HG03460 (cell line): ENCODE measurements around the gene PIANP.
"Not testable (repeated sequence)": the region's sequence is repeated elsewhere in the genome, so short reads cannot be mapped to it uniquely, and the experiment has no call there.

Experiments used
- ATAC-seq: cut with Tn5 transposase; IDR thresholded peaks from one replicate; pipeline ENCODE4 v1.9.1; 2021; ENCODE audit not compliant: unreplicated experiment

The PIANP gene

DNA sequence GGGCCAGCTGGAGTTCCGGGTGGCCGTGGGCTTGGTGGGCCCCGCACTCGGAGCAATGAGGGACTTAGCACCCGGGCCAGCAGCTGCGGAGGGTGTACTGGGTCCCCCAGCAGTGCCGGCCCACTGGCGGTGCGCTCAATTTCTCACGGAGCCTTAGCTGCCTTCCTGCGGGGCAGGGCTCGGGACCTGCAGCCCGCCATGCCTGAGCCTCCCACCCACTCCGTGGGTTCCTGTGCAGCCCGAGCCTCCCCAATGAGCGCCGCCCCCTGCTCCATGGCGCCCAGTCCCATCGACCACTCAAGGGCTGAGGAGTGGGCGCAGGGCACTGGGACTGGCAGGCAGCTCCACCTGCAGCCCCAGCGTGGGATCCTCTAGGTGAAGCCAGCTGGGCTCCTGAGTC is 7.7 kb upstream of the PIANP start:
- not testable (repeated sequence) for ATAC-seq

DNA sequence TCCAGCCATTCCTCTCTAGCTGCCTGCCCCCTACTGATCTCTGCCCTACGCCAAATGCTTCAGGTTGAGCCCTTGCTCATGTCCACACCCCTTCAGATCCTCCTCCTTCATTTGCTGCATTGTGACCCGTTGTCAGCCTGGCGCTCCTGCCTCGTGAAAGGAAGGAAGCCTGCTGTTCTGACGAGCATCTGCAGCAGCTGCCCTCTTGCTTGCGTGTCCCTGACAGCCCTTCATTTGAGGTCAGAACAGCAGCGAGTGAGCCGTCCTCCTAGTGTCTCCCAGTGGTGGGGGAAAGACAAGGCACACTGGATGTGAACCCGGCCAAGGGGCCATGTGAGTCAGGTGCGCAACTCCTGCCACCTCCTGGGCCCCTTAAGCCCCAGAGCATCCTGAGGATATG is 3.0 kb upstream of the PIANP start:
- no peak for ATAC-seq

DNA sequence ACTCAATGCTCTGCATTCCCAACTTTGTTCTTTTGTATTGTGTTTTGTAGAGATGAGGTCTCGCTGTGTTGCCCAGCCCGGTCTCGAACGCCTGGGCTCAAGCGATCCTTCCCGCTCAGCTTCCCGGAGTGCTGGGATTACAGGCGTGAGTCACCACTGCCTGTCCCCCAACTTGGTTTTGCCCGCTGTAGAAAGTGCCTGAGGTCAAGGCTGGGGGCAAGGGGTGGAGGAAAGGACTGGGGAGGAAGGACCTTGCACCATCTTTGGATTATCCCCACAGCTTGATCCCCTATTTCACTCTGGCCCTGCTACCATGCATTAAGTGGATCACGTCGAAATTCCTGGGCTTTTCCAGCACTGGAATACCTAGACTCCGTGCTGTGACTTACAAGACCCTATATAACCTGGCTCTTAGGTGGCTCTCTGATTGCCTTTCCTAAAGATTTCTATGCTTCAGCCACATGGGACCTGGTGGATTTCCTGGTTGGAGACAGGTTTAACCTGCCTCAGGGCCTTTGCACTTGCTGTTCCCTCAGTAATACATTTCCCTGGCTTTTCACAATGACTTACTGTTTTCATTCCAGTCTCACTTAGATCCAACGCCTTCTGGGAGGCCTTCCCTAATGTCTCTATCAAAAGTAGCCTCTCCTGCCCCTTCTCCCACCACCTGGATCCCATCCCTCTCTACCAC is 608 bp upstream of the PIANP start:
- no peak for ATAC-seq

DNA sequence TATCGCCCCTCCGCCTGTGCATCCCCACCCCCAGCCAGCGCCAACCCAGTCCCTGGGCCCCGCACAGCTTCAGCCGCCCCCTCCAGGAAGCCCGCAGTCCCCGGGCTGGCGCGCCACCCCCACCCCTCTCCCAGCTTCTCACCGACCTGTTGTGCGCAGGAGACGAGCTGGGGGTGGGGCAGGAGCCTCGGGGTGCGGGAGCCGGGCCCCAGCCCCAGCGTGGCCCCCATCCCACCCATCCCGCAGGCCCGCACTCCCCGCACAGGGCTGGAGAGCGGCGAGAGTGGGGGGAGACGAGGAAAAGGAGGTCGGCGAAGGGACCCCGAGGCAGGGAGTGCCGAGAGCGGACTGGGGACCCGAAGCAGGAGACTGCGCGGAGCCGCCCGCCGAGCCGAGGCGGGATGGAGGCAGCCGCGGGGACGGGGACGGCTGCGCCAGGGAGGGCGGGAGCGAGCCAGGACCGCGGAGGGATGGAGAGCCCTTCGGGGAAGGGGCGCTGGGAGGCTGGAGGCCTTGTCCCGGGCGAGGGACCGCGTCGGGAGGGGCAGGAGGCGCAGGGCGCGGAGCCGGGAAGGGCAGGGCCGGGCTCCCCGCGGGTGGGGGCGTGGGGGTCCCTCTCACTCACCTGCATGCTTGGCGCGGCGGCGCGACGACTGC is 498 bp downstream of the PIANP start:
- no peak for ATAC-seq

DNA sequence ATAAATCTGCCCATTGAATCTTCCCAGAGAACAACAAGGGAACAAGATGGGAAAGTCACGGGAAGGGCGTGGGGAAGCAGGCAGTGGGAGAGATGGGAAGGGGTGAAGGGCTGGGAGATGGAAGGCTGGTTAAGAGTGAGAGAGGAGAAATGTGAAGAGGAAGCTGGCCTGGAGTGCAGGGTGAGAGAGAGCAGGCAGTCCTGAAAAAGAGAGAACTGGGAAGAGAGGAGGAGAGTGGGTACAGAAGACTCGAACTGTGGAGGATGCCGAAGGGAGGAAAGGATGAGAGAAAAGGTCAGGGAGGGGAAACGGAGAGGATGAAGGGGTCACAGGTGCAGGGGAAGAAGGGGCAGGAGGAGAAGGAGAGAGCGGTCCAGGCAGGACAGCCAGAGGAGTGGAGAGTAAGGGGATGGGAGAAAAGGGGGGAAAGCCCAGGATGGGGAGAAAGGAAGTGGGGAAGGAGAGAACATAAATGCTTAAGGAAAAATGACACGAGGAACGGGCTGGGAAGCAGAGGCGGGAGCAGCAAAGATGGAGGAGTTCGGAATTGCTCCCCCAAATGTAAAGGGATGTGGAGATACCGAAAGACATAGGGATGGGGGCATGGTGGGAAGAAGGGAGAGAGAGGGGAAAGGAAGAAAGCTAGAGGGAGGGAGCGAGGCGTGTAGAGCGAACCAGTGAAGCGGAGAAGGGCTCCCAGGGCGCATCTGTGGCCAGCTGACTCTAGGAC is 1.2 kb downstream of the PIANP start:
- no peak for ATAC-seq

DNA sequence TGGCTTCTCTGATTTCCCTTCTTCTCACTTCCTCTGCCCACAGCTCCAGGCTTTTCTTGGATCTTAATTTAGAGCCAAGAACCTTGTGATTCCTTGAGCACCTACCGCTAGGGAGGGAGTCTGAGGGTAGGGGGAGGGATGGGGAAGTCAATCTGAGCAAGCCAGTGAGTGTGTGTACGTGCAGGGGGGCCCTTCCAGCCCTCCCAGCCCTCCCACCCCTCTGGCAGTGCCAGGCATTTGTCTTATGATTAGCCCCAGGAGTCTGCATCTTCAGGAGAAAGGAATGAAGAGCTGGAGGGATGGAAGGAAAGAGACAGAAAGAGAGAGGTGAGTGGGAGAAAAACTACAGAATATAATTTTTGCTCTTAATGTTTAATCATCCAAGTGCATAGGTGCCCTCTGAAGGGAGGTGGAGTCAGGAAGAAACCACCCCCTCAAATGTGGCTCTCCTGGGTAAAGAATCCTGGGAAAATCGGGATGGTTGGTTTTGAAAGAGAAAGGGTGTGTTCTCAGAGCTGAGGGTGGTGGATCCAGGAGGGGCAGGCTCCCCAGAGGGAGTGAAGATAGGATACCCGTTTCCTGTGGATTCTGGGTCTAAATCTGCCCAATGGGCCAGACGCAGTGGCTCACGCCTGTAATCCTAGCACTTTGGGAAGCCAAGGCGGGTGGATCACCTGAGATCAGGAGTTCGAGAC is 2.1 kb downstream of the PIANP start:
- ATAC-seq, result no peak

DNA sequence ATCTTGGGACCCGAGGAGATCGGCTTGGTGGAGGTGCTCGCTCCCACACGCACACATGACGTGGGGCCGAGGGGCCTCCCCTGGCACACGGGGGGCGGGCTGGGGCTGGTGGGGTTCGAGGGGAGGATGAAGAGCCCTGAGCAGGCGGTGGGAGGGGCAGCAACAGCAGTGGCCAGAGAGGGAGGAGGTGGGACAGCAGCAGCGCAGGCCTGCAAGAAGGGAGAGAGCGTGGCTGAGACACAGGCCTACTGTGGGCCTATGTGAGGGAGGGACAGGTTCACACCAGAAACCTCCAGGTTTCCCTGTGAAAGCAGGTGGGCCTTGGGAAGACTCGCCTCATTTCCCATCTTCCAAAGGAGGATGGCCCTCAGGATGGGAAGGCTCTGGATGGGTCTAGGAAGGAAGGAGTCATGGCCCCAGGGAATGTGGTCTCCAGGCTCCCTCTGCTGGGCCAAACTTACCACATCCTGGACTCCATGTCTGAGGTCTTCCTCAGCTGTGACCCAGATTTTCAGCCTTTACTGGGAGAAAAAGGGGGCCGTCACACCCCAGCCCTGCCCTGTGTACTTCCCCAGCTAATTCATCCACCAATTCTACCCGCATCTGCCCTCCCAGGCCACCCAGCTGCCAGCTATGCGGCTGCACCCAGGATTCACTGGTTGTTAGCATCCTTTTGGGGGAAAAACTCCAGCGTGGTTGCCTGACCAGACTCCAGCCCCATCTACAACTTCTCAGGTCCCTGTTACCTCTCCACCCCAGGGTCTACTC is 2.8 kb downstream of the PIANP start:
- ATAC-seq, result no peak

DNA sequence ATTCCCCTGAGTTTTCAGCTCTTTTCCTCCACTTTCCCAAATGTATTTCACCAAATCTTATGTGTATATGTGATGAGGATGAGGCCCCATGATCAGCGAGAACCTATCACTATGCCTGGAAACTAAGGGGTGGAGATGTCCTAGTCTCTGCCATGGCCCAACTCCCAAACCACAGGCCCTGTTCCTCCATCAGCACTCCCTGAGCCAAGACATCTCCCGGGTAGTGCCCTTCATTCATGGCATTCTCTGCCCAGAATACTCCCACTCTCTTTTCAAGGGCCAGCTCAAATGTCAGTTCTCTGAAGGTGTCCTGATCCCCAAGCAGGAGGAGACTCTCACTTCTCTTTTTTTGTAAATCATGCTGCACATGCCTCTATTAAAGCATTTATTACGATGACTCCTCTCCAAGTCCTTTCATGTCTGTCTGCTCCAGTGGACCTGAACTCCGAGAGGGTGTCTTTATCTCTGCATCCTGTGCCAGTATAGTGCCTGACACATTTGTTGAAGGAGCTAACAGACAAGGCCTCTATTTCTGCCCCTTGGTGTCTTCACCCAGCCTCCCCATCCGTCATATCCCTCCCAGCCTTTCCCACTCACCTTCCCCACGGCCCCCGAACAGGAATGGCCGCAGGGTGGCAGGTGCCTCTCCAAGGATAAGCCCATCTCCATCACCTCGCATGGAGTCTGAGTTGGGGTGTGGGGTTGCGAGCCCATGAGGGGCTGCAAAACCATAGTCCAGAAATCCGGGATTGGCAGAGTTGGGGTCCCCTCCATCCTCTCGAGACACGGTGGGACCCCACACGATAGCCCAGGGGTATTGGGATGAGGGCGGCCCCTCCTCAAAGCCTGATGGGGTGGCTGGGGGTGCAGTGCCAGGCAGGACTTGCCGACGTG is 3.7 kb downstream of the PIANP start:
- ATAC-seq, result no peak

DNA sequence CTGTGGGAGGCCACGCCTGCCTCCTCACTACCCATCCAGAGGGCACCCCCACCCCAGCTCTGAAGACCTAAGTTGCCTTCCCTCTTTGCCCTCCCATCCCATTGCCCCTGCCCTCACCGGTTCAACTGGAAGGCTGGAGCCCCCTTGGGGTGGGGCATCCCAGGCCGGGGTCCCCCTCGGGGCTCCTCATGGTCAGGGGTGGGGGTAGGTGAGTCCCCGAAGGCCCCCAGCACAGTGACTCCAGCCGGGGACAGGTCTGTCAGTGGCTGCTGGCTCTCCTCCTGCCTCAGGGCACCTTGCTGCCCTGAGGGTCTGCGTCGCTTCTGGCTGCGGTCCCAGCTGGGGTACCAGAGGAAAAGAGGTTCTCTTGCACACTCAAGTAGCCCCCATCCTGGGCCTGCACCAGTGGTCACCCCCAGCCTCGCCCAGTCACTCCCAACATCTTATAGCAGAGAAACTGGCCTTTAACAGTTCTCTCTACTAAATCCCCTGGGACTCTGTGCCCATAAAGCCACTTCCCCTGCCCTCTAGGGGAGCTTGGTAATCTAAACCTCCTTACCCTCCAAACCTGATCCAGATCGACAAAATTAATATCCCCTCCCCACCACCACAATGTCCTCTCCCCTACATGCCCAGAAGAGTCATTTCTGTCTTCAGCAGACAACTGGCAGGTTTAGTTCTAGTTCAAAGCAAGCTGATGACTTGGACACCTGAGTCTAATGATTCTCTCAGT is 5.1 kb downstream of the PIANP start:
- ATAC-seq, result no peak

DNA sequence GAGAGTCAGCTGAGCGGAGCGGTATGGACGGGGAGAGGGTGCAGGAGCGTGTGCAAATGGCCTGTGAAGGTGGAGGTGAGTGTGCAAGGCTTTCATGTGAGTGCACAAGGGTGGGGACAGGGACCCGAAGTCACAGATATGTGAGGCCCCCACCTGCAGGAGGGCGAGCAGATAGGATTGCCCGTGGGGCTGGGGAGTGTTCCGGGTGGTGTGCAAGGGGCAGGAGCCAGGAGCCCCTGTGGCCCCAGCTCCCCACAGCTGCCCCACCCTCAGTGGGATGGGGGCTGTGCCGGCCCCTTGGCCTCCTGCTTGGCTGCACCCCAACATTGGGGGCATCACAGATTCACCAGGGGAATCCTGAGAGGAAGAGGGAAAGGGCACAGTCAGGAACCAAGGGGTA is 5.9 kb downstream of the PIANP start:
- ATAC-seq, result no peak

DNA sequence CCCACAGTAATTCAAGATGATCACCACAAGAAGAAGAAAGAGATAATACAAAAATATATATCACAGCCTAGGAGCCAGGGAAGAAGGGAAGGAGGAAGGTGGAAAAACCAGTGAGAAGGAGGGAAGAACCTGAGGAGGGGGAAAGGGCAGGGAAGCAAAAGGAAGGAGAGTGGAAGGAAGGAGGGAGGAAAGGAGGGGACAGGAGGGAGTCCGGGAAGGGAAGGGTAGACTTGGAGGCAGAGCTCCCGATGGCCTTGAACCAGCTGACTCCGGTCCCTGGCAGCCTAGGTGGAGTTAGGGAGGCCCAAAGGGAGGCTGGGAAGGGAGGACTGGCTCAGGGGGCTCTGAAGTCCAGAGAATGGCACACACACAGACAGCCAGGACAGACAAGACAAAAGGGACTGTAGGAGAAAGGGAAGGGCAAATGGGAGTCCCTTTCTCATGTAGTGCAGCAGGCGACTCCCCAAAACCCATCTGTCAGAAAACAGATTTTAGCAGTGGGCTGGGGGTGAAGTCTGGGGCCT is 6.7 kb downstream of the PIANP start:
- no peak for ATAC-seq

DNA sequence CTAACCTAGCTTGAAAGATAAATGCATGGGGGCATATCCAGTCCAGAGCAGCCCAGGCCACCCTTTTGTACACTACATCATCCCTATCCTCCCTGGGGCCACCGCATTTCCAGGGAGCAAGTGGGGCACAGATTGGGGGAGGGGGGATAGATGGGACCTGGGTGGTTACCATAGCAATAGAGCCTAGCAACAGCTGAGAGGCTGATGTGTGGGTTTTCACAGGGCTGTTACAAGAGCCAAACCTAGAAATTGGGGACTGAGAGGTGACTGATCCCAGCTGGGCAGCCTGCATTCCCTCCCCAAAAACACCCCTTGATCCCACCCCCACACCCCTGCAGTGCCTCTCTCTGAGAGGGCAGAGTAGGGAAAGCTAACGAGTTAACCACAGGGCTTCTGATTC is 7.7 kb downstream of the PIANP start:
- ATAC-seq, result no peak

DNA sequence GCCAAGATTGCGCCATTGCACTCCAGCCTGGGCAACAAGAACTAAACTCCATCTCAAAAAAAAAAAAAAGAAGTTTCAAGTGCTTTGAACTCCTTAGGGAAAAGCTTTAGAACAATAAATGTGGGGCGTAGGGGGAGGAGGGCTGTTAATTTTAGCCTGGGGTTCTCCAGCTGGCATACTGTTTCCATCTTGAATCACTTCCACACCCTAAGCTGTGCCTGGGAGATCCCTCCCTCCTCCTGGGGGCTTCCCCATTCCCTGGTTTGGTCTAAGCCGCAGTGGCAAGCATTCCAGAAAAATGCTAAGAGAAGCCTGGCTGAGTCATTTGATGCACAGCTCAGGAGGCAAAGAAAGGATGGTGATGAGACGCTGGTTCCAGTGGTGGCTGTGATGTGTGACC is 9.1 kb downstream of the PIANP start:
- no peak for ATAC-seq

DNA sequence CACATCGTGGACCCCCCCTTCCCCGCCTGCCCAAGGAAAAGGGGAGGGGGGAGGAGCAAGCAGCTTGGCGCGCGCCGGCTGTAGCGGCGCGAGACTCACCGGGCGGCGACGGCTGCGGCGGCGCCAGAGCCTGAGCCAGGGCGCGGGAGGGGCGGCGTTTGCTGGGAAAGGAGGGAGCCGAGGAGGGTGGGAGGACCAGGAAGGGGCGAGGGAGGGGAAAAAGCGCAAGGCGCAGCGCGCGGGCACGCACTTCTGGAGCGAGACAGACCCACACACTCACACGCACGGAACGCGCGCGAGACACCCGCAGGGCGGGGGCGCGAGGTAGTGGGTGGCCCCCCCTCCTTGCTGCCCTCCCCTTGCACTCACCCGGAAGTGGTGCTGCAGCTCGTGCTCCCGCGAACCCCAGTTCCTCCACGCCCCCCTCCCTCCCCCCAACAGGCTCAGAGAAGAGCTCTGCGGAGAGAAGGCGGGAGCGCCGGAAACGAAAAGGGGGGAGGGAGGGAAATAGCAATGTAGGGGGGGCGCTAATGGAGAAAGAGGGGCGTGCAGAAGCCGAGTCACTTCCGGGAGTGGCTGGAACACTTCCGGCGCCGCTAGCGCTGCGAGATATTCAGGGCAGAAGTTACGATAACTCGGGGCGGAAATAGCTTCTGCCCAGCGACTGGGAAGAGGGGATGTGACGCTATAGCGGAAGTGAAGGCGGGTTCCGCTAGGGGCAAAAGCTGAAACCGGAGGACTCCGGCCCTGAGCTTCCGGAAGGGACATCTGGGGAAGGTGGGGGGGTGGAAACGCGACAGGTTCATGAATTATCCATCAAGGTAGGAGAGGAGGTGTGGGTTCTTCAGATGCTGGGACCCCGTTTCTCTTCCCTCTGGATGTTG is 11.4 kb downstream of the PIANP start, which contains the start of gene ZNF384:
Gene ZNF384, minus strand, starts transcription at position 377 of the 884 bp plus-strand sequence. CDS start 9,855 bp downstream, outside the sequence.
- peak; percentile 81 for ATAC-seq

DNA sequence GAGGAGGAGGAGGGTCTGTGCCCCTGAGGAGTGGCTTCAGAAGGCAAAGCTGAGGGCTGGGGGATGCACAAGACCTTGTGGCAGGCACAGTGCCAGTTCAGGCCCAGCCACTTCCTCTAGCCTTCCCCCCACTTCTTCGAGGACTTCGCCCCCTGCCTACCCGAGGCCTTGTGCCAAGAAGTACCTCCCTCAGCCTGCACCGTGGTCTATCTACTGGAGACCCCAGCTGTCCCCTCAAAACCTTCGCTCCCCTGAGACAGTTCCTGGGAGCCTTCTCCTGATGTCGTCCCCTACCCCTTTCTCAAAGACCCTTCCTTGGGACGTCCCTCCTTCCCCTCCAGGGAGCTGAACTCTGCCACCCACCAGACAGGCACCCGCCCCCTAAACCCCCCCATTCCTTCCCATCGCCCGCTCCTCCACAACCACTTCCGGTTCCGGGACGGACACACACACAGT is 12.0 kb downstream of the PIANP start:
- peak; percentile 4 for ATAC-seq

DNA sequence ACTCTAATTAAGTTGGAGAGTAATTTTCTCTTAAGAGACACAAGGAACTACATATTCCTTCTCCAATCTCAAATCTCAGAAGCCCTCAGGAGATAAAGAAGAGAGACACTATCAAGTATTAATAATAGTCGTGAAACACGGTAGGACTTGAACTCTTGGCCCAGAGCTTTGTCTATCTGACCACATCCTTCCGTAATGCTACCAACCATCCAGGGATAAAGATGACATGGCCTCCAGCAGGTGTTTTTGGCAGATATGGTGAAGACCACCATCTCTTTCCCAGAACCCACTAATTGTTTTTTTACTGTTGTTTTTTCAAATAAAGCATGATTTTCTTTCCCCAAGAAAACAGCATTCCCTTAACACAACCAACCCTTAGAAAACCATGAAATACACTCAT is 14.8 kb downstream of the PIANP start:
- no peak for ATAC-seq

DNA sequence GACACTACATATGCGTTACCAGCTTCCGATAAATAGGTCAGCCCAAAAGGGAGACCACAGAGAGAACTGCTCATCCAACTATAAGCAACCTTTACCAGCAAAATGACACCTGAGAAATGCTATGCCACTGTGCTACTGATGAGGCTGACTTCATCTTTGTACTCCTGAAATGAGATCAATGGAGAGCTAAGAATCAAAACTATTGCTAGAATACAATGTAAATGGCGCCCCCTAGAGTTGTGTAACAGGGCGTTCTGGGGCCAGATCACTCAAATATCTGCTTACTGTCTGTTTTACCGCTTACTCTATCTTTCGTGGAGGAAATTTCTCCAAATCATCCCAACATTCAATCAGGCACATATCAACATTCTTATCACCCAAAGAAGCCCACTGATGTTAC is 16.0 kb downstream of the PIANP start:
- no peak for ATAC-seq

DNA sequence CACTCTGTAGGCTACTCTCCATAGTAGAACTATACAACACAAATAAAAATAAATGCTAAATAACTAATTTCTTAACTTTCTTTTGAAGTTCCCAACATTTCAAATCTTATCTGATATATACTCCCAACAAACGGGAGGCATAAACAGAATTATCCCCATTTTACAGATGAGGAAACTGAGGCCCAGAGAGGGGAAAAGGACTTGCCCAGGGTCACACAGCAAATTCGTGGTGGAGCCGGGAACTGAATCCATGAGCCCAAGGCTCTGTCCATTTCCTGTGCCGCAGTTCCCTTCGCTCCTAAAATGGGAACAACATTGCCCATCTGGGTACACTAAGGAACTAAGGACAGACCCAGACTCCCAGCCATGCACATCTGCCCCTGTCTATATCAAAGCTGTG is 23.7 kb downstream of the PIANP start:
- ATAC-seq, result no peak
